ENCODE measurements around the gene LBH. TPM values are rescaled to one million over a fixed set of nuclear protein-coding genes. Genes with fewer than 3 reads are reported as not detected.

Gene LBH
- total and polyA plus RNA-seq, 7 donors, result 4.2 to 51.8 (median 20.0) TPM

GRCh38 chr2:30294133-30294532 is 62.8 kb downstream of the LBH start:
- peak overlapping the region in 2 of 4 donors; percentile 65 to 74 for H3K27ac ChIP-seq
- no peak for TF ChIP-seq POLR2AphosphoS5 (IDR thresholded peaks at IDR 0.05)
- TF ChIP-seq CTCF (IDR thresholded peaks at IDR 0.05), result no peak
- TF ChIP-seq EP300 (IDR thresholded peaks at IDR 0.05), result no peak
- TF ChIP-seq POLR2A (IDR thresholded peaks at IDR 0.05), result no peak

GRCh38 chr2:30296496-30296895 is 65.2 kb downstream of the LBH start:
- Histone ChIP-seq H3K36me3 (no peaks in the 10 kb centered on the region), H3K9me3 (no peaks in the 10 kb centered on the region)

More at GRCh38 chr2:30294133-30294532, 62.8 kb downstream of the LBH start:
- Histone ChIP-seq H3K9me3 (no peaks in the 10 kb centered on the region), H3K4me3 (no peak overlapping the region), H3K27me3 (no peaks in the 10 kb centered on the region), H3K4me1 (peaks cover 0 to 18% (median 9%) of the 10 kb centered on the region in 4 donors), H3K36me3 (no peaks in the 10 kb centered on the region)
- 89 to 93% methylated on average over 5 of the region's 5 CpGs for WGBS, 2 donors
- intact Hi-C loops (cut with DNase I), result no loop called here
- no peak for DNase-seq

GRCh38 chr2:30298302-30298701 is 67.0 kb downstream of the LBH start:
- Histone ChIP-seq H3K27ac (peak overlapping the region in 1 of 4 donors; percentile 88), H3K9me3 (no peaks in the 10 kb centered on the region)
- WGBS, 2 donors, result 84 to 88% methylated on average over 6 of the region's 6 CpGs

More at GRCh38 chr2:30296496-30296895, 65.2 kb downstream of the LBH start:
- TF ChIP-seq POLR2AphosphoS5 (IDR thresholded peaks at IDR 0.05) (no peak), EP300 (IDR thresholded peaks at IDR 0.05) (no peak), POLR2A (IDR thresholded peaks at IDR 0.05) (no peak), CTCF (IDR thresholded peaks at IDR 0.05) (no peak)
- DNase-seq, result no peak
- intact Hi-C loops (cut with DNase I), result no loop called here
- Histone ChIP-seq H3K27ac (no peak overlapping the region), H3K4me3 (no peak overlapping the region), H3K4me1 (peaks cover 0 to 38% (median 30%) of the 10 kb centered on the region in 4 donors), H3K27me3 (no peaks in the 10 kb centered on the region)

GRCh38 chr2:30300122-30300455 is 68.8 kb downstream of the LBH start:
- Histone ChIP-seq H3K36me3 (no peaks in the 10 kb centered on the region), H3K4me1 (peaks cover 0 to 27% (median 24%) of the 10 kb centered on the region in 4 donors), H3K9me3 (no peaks in the 10 kb centered on the region), H3K27ac (peak overlapping the region; percentile 73 to 88 (median 82)), H3K4me3 (no peak overlapping the region), H3K27me3 (no peaks in the 10 kb centered on the region)
- DNase-seq, result no peak
- no peak for TF ChIP-seq CTCF (IDR thresholded peaks at IDR 0.05)
- WGBS, 2 donors, result 73 to 81% methylated on average over 3 of the region's 3 CpGs
- intact Hi-C loops (cut with DNase I), result loop anchor here (5.0 to 10.0 kb wide), 4 partner anchors 68 to 405 kb away; partner anchors contain the start of genes LBH and LCLAT1

More at GRCh38 chr2:30298302-30298701, 67.0 kb downstream of the LBH start:
- H3K27me3 ChIP-seq, result no peaks in the 10 kb centered on the region
- no peak overlapping the region for H3K4me3 ChIP-seq
- no peak for DNase-seq
- TF ChIP-seq POLR2AphosphoS5 (IDR thresholded peaks at IDR 0.05) (no peak), EP300 (IDR thresholded peaks at IDR 0.05) (no peak), CTCF (IDR thresholded peaks at IDR 0.05) (no peak), POLR2A (IDR thresholded peaks at IDR 0.05) (no peak)
- H3K4me1 ChIP-seq, result peaks cover 0 to 35% (median 29%) of the 10 kb centered on the region in 4 donors
- intact Hi-C loops (cut with DNase I), result no loop called here
- H3K36me3 ChIP-seq, result no peaks in the 10 kb centered on the region

Measured in sigmoid colon (tissue), 7 donors.